Measurements from ENCODE around the gene EFNA1. TPM values are rescaled to one million over a fixed set of nuclear protein-coding genes. Genes with fewer than 3 reads are reported as not detected.
A peak's percentile ranks its signal among the peaks of the same experiment; 100 is the strongest.

The EFNA1 gene
- 19.7 TPM for total RNA-seq (2021; ENCODE audit: unreplicated experiment)
- 31.3 and 39.6 TPM in 2 replicates for polyA plus RNA-seq (2012)
- Bru-seq, nascent RNA = percentile 74 among the genes with signal in this experiment
- BruChase-seq, experiment 1, labeled RNA remaining after a 6-hour chase = percentile 63 among the genes with signal in this experiment
- BruChase-seq, experiment 2, labeled RNA remaining after a 2-hour chase = percentile 72 among the genes with signal in this experiment
- long read RNA-seq, transcript EFNA1-202 (5 exons, 1,926 nt) = major isoform, 27 of 39 reads
- long read RNA-seq, partial matches to known transcripts = 5 of 39 reads
- long read RNA-seq, other reads (novel, unspliced or antisense) = 3 of 39 reads

GRCh38 chr1:155127105-155127966 is at the start of gene EFNA1:
Gene EFNA1 (plus strand): TSS chr1:155127876. CDS start chr1:155127978, 102 bp downstream.
- Histone ChIP-seq H3K9me3 (ENCODE audit: control insufficient read depth in 1 of 2, insufficient read depth in 1 of 2, low read depth in 1 of 2, low read length in 2 of 2) (no peaks in the 10 kb centered on the region), H3K4me3 (replicated peaks in 1 of 2; ENCODE audit: low read depth in 1 of 2, low read length in 2 of 2) (peak within 1 kb of the TSS; percentile 70 to 97), H3K9ac (ENCODE audit: low read length) (peak within 1 kb of the TSS; percentile 91), H3K79me2 (ENCODE audit: insufficient read depth, low read length) (peaks cover 41% of the 10 kb centered on the region), H3K4me2 (ENCODE audit: low read length) (peak within 1 kb of the TSS; percentile 99), H2AFZ (ENCODE audit: low read depth, low read length, poor library complexity, severe bottlenecking) (no peak within 1 kb of the TSS), H4K20me1 (ENCODE audit: insufficient read depth) (no peaks in the 10 kb centered on the region), H3K27ac (ENCODE audit: low read depth, low read length) (peak within 1 kb of the TSS; percentile 97), H3K9me2 (ENCODE audit: insufficient read depth) (no peaks in the 10 kb centered on the region), H3K4me1 (ENCODE audit: control insufficient read depth in 1 of 2, insufficient read depth in 2 of 2, low read length in 2 of 2) (peaks cover 29 to 73% of the 10 kb centered on the region in 2 experiments), H3K36me3 (ENCODE audit: control insufficient read depth in 1 of 2, insufficient read depth in 2 of 2, low read length in 2 of 2) (peaks cover 7 to 12% of the 10 kb centered on the region in 2 experiments; a peak in 3 of 4 replicates), H3K27me3 (ENCODE audit: insufficient read depth, low read length) (no peaks in the 10 kb centered on the region)
- TF ChIP-seq POLR2AphosphoS5 (IDR thresholded peaks at IDR 0.05; ENCODE audit: low read depth, low read length) = peak; percentile 98
- no peak for TF ChIP-seq SRF (IDR thresholded peaks at IDR 0.05; ENCODE audit: low read depth)
- TF ChIP-seq SIN3A (IDR thresholded peaks at IDR 0.05; ENCODE audit: low read depth) = no peak
- no peak for TF ChIP-seq TCF7L2 (IDR thresholded peaks at IDR 0.05; ENCODE audit: borderline replicate concordance, extremely low read depth, insufficient read depth, insufficient read length)
- TF ChIP-seq ZNF274 (IDR thresholded peaks at IDR 0.05; ENCODE audit: low read depth, low read length) = no peak
- BruUV-seq (replicated peaks) = no TSS peak
- ATAC-seq (peak; percentile 58), DNase-seq (ENCODE audit: low read depth, low spot score) (no peak)
- ChIA-PET RAD21 (ENCODE audit: low non-redundant PET in 1 of 2, low total read pairs in 2 of 2, uncharacterized antibody in 2 of 2, unreplicated experiment in 2 of 2) (no interaction called here), POLR2A (no interaction called here), CTCF (interaction anchor here (0.7 to 3.5 kb wide), 2 partner anchors 36 to 43 kb away, joined by 3 to 11 read pairs; no protein-coding TSS in a partner anchor)
- intact Hi-C loops (cut with micrococcal nuclease) = no loop called here

Measured in HCT116 (cell line).